ENCODE measurements around the gene ZNF30.
"Not testable (repeated sequence)": the region's sequence is repeated elsewhere in the genome, so short reads cannot be mapped to it uniquely, and the experiment has no call there.

Gene ZNF30

GRCh38 chr19:34926685-34927375, at the start of gene ZNF30:
Gene ZNF30 (plus strand): TSS chr19:34926903. CDS start chr19:34929948, 3,045 bp downstream.
- DNase-seq, result peak; percentile 84

GRCh38 chr19:34879563-34879962, 47.1 kb upstream of the ZNF30 start:
- DNase-seq, result no peak

DNA sequence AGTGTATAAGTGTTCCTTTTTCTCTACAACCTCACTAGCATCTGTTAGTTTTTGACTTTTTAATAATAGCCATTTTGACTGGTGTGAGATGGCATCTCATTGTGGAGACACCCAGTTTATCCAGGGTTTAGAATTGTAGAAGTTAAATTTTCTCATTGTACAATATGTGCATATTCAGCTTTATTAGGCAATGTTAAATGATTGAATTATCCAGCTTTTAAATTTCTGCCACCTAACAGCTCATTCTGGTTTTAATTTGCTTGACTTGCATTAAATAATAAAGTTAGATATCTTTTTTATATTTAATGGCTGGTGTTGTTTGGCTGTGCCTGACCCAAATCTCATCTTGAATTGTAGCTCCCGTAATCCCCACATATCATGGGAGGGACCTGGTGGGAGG, 46.7 kb upstream of the ZNF30 start:
- DNase-seq, result no peak

- no peak for DNase-seq
These were observed 44.7 kb upstream of the ZNF30 start for GRCh38 chr19:34881982-34882381.

GRCh38 chr19:34888091-34888490, 38.6 kb upstream of the ZNF30 start:
- no peak for DNase-seq

GRCh38 chr19:34900245-34900644, 26.5 kb upstream of the ZNF30 start:
- no peak for DNase-seq

DNA sequence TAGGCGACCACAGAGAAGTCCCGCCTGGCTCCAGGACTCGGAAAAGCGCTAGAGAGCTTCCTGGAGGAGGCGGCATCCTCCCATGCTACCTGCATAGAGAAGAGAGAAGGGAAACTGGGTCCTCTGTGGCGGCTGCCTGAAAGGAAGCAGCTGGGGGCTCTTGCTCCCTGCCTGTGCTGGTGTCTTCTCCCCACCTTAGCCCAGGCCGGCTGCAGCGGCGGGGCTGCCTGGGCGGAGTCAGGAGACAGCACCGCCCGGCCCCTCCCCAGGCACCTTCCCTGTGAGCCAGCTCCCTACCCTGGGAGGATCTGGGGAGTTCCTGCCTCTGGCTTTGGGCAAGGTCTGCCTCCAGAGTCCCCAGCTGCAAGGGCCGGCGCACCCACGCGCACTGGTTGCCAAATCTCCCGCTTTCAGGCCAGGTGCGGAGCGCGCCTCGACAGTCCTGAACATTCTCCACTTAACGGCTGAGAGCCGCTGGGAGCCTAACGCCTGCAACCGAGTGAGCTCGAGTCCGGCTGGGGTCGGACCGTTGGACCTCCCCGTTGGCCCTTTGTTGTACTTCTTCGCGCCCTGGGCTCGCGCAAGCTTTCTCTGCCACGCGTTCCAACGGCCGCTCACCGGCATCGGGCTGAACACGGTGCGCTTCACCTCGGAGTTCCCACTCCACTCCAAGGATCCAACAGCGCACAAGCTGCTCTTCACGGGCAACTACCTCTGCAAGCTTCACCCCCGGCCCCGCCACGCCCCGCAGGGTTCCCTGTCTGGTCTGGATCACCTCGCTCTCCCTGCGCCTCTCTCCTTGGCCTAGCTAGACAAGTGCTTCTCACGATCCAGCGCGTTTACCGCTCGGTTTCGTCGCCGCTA, 21.8 kb upstream of the ZNF30 start:
- no peak for DNase-seq

DNA sequence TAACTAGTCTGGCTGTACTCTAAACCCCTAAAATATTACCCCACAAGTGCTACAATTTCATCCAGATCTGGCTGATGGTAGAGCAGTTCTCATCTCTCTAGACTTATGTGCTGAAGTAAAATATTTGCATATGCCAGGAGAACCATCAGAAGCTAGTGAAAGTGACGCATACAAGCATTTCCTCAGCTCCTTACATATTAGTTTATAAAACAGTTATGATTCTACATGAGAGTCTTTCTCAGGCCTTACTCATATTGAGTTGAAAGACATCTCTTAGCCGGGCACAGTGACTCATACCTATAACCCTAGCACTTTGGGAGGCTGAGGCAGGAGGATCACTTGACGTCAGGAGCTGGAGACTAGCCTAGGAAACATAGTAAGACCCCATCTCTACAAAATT, 15.9 kb upstream of the ZNF30 start:
- no peak for DNase-seq

- DNase-seq, result not testable (repeated sequence)
These were observed 9.6 kb upstream of the ZNF30 start for GRCh38 chr19:34917144-34917543.

GRCh38 chr19:34918190-34918589, 8.5 kb upstream of the ZNF30 start:
- DNase-seq, result no peak

GRCh38 chr19:34920090-34920786, 6.5 kb upstream of the ZNF30 start:
- DNase-seq, result not testable (repeated sequence)

- no peak for DNase-seq
These were observed 1.3 kb upstream of the ZNF30 start for GRCh38 chr19:34925278-34925855.

DNA sequence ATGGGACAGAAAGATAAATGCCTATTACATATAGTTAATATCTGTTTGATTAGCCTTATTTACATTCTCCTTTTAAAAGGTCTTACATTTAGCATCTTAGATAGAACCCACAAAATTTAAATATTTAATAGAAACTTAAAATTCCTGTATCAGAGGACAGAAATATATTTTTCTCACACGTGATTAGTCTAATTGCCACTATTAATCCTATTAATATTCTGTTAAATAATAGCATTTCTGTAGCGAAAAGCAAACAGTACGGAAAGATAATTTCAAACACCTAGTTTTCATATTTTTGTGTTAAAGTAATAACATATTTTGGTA, 380 bp upstream of the ZNF30 start:
- DNase-seq, result no peak

DNA sequence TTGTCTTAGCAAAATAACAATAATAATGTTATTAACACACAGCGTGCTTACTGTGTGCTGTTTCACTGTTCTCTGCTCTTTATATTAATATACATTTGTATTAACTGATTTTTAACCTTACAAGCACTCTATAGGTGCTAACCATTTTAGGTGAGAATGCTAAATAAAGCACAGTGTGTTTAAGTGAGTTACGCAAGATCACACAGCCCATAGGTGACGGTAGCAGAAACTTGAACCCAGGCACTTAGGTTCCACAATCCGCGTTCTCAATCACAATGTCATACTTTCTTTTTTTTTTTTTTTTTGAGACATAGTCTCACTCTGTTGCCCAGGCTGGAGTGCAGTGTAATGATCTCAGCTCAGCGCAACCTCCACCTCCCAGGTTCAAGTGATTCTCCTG, 5.8 kb downstream of the ZNF30 start:
- no peak for DNase-seq

GRCh38 chr19:34936184-34936583, 9.5 kb downstream of the ZNF30 start:
- no peak for DNase-seq

GRCh38 chr19:34938886-34939285, 12.2 kb downstream of the ZNF30 start:
- no peak for DNase-seq

- no peak for DNase-seq
These were observed 17.3 kb downstream of the ZNF30 start for GRCh38 chr19:34943861-34944573.

DNA sequence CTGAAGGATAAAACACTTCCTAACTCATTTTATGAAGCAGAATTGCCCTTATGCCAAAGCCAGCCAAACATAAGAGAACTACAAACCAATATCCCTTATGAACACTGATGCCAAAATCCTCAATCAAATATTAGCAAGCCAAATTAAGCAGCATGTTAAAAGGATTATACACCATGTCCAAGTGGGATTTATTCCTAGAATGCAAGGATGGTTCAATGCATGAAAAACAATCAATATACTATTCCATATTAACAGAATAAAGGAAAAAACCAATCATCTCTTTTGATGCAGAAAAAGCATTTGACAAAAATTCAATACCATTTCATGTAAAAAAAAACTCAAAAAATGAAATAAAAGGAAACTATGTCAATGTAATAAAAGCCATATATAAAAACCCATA, 26.4 kb downstream of the ZNF30 start:
- DNase-seq, result no peak

DNA sequence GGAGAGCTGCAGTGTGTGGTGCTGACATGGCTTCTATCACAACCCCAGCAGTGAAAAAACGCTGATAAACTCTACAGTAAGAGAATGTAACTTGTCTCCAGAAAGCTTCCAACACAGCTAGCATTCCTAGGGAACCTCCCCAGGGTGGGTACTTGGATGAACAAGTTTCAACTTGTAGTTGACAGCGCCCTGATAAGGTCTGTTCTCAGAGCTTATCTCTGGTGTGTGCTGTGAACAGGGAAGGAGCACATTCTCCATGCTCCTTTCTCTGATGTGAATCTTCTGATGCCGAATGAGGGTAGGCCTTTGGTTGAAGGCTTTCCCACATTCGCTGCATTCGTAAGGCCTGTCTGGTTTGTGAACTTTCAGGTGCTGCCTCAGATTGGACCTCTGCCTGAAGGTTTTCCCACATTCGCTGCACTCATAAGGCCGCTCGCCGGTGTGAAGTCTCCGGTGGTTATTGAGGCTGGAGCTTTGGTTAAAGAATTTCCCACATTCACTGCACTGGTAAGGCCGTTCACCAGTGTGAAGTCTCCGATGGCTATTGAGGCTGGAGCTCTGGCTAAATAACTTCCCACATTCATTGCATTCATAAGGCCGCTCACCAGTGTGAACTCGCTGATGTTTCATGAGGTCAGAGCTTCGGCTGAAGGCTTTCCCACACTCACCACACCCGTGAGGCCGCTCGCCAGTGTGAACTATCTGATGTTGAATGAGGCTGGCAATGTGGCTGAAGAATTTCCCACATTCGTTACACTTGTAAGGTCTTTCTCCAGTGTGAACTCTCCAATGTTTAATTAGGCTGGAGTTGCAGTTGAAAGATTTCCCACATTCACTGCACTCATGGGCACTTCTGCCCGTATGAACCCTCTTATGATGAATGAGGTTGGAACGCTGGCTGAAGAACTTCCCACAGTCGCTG, 31.4 kb downstream of the ZNF30 start:
- no peak for DNase-seq

DNA sequence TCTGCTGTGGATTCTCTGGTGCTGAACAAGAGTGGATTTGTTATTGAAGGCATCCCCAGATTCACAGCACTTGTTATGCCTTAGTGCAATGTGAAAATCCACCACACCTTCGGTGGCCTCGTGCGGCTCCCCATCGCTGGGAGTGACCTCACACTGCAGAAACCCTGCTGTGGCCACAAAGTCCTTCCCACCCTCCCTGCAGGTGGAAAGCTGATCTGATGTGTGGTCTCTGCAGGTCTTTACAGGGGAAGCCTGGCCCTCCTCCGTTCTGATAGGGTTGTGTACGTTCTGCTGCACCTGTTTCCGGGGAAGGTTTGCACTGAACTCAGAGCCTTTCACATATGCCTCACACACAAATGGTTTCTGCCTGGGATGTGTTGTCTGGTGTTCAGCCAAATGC, 32.3 kb downstream of the ZNF30 start:
- DNase-seq, result no peak

DNA sequence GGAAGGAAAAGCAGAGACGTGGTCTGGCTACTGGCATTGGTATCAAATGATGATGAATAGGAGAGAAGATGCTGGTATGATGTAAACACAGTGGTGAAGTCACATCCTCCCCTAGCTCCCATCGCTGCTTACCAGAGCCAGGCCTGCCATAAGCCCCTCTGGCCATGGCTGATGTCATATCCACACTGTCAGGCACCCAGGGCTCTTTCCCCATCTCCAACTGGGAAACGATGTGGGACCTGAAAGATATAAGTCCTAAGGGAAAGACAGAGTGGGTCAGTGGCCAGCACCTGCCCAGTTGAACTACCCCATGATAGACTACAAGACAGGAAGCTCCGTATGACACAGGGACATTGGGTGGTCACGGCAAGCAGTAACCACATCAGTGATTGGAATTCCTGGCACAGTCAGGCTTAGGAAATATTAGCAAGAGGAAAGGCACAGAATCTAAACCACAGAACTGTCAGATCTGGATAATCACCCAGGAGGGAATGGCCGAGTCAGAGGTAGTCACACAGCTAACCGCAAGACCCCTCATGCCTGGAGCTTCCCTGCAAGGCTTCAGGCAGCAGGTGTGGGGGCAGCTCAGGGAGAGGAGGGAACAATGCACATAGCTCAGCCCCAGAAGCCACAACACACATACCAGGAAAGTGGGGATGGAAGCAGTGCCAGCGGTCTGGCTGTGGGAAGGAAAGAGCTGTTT, 33.6 kb downstream of the ZNF30 start:
- no peak for DNase-seq
